K562 (cell line): ENCODE data around the gene SPATA31C1. TPM values are rescaled to one million over a fixed set of nuclear protein-coding genes. Genes with fewer than 3 reads are reported as not detected.

Experiments used
- ATAC-seq: fragments of 200-7000 bp; cut with Tn5 transposase; 3 replicates; pipeline ENCODE4 v1.9.1; 2020; ENCODE audit warnings: moderate library complexity
- BruUV-seq: library from RNA; stranded (reverse); fragments of 400-500 nt; replicated peaks from 2 replicates; lab custom pipeline; 2021; lab: Mats Ljungman, UMichigan
- CTCF ChIA-PET: fragments of 300-600 bp; formaldehyde crosslinking; extraction: SDS; loops from one replicate; lab custom pipeline; 2021; ENCODE audit warnings: low intra/inter-chr PET ratio; lab: Yijun Ruan, JAX
- POLR2A ChIA-PET: fragments of 300-600, 350-650 bp; sonication (Branson Sonifier 250); formaldehyde crosslinking; extraction: SDS; loops from one replicate; lab custom pipeline; 2021; ENCODE audit warnings: antibody characterized with exemption, inconsistent platforms; lab: Yijun Ruan, JAX
- DNase-seq, 4 experiments: peaks; one replicate each; pipeline versions ENCODE4 v3.0.0 to v3.0.0-alpha.2; 2011 to 2018; ENCODE audit warnings: low spot score in 3 of 4, mixed read lengths in 3 of 4; ENCODE audit errors: extremely low read depth in 1 of 4
- FAIRE-seq: peaks from 2 replicates; lab custom pipeline; 2011; peaks lifted over from hg19 to GRCh38; lab: Jason Lieb, UNC
- H2AFZ ChIP-seq: 2 replicates; pipeline ENCODE4 v1.6.0; 2011; ENCODE audit warnings: low read depth, low read length, control low read depth, inconsistent platforms
- H3K27ac ChIP-seq: fragments of 200-600 bp; 3 replicates; pipeline ENCODE4 v1.8.0; 2011; ENCODE audit warnings: low read depth, mild to moderate bottlenecking, control low read depth, inconsistent platforms, low read length, moderate library complexity, mixed read lengths; ENCODE audit errors: extremely low read depth
- H3K27me3 ChIP-seq, 2 experiments: fragments of 300-600 bp in 1 of 2; 2 replicates in 1 of 2; 3 replicates in 1 of 2; pipeline versions ENCODE4 v1.6.0 to v1.8.0; 2011; ENCODE audit warnings: inconsistent platforms in 2 of 2, low read length in 2 of 2, mild to moderate bottlenecking in 1 of 2, mixed read lengths in 1 of 2, moderate library complexity in 1 of 2; ENCODE audit not compliant: control insufficient read depth in 2 of 2, insufficient read depth in 2 of 2
- H3K36me3 ChIP-seq: fragments of 300-600 bp; 3 replicates; pipeline ENCODE4 v1.8.0; 2011; ENCODE audit warnings: mild to moderate bottlenecking, low read length, inconsistent platforms; ENCODE audit not compliant: control insufficient read depth, insufficient read depth
- H3K4me1 ChIP-seq, 2 experiments: fragments of 200-600 bp in 1 of 2; replicated peaks in 1 of 2; 2 replicates in 1 of 2; 3 replicates in 1 of 2; pipeline versions ENCODE4 v1.5.1 to v1.8.0; 2011; ENCODE audit warnings: inconsistent platforms in 2 of 2, low read length in 2 of 2, mild to moderate bottlenecking in 1 of 2, mixed read lengths in 1 of 2, moderate library complexity in 1 of 2; ENCODE audit not compliant: control insufficient read depth in 2 of 2, insufficient read depth in 2 of 2
- H3K4me2 ChIP-seq: 2 replicates; pipeline ENCODE4 v1.6.1; 2011; ENCODE audit warnings: low read length, control low read depth, inconsistent platforms, mixed read lengths; ENCODE audit not compliant: insufficient read depth
- H3K4me3 ChIP-seq: fragments of 200-600 bp; sonication (generic), shearing (Covaris generic); 2 replicates; pipeline ENCODE4 v1.5.1; 2016; ENCODE audit warnings: control low read depth, inconsistent platforms
- H3K79me2 ChIP-seq: fragments of 200-600 bp; 3 replicates; pipeline ENCODE4 v1.8.0; 2011; ENCODE audit warnings: low read length, inconsistent platforms; ENCODE audit not compliant: control insufficient read depth, insufficient read depth
- H3K9ac ChIP-seq, 2 experiments: 2 replicates each; pipeline versions ENCODE4 v1.6.0 to v1.6.1; 2011; ENCODE audit warnings: low read depth in 2 of 2, low read length in 2 of 2, control low read depth in 1 of 2, inconsistent platforms in 1 of 2, mild to moderate bottlenecking in 1 of 2, mixed read lengths in 1 of 2; ENCODE audit not compliant: insufficient read depth in 1 of 2
- H3K9me1 ChIP-seq: one replicate; pipeline ENCODE4 v1.6.0; 2011; ENCODE audit warnings: inconsistent platforms, mild to moderate bottlenecking, low read length, moderate library complexity; ENCODE audit not compliant: control insufficient read depth, insufficient read depth
- H3K9me3 ChIP-seq: replicated peaks from 2 replicates; pipeline ENCODE4 v1.5.1; 2011; ENCODE audit warnings: low read depth, low read length, inconsistent platforms; ENCODE audit not compliant: control insufficient read depth, insufficient read depth
- H4K20me1 ChIP-seq: replicated peaks from 2 replicates; pipeline ENCODE4 v1.6.1; 2011; ENCODE audit warnings: low read length, inconsistent platforms, mixed read lengths; ENCODE audit not compliant: control insufficient read depth, insufficient read depth
- E2F5 ChIP-seq: sonication (generic); formaldehyde crosslinking; IDR thresholded peaks from 2 replicates; pipeline ENCODE4 v1.8.0; 2022; ENCODE audit warnings: mild to moderate bottlenecking, missing genetic modification reagents
- ELK3 ChIP-seq: fragments of 450-650 bp; formaldehyde crosslinking; IDR thresholded peaks from 2 replicates; pipeline ENCODE4 v1.4.0; 2020; ENCODE audit warnings: mild to moderate bottlenecking
- MLX ChIP-seq, 2 experiments: fragments of 450-650 bp in 1 of 2; sonication (generic) in 1 of 2; formaldehyde crosslinking; conservative IDR thresholded peaks; 2 replicates each; pipeline versions ENCODE4 v1.4.0 to v1.8.1; 2020 to 2022; ENCODE audit warnings: mild to moderate bottlenecking in 1 of 2, missing genetic modification reagents in 1 of 2
- NEUROD1 ChIP-seq: fragments of 150-350 bp; IDR thresholded peaks from 2 replicates; pipeline ENCODE4 v1.6.1; 2014; ENCODE audit warnings: borderline replicate concordance, low read length, low read depth; ENCODE audit not compliant: partially characterized antibody
- NFE2 ChIP-seq: IDR thresholded peaks from 2 replicates; pipeline ENCODE4 v1.6.1; 2014; ENCODE audit warnings: antibody characterized with exemption, low read depth
- SRF ChIP-seq, 2 experiments: fragments of 250-450, 450-650 bp in 1 of 2; sonication (Bioruptor Pico) in 1 of 2; sonication (generic) in 1 of 2; formaldehyde crosslinking; IDR thresholded peaks; 2 replicates each; pipeline versions ENCODE4 v1.5.0 to v1.5.1; 2020 to 2022; ENCODE audit warnings: mild to moderate bottlenecking in 1 of 2, missing genetic modification reagents in 1 of 2
- TAF15 ChIP-seq: fragments of 200-400 bp; formaldehyde crosslinking; IDR thresholded peaks from 2 replicates; pipeline ENCODE4 v1.6.1; 2017; ENCODE audit warnings: mild to moderate bottlenecking, low read depth, low read length, moderate library complexity
- TEAD4 ChIP-seq, 2 experiments: sonication (generic) in 1 of 2; formaldehyde crosslinking in 1 of 2; IDR thresholded peaks; 2 replicates each; pipeline versions ENCODE4 v1.6.1 to v1.8.0; 2012 to 2022; ENCODE audit warnings: borderline replicate concordance in 1 of 2, inconsistent platforms in 1 of 2, low read length in 1 of 2, mild to moderate bottlenecking in 1 of 2, missing genetic modification reagents in 1 of 2
- XRCC5 ChIP-seq: fragments of 200-400 bp; formaldehyde crosslinking; IDR thresholded peaks from 2 replicates; pipeline ENCODE4 v1.6.1; 2017; ENCODE audit warnings: low read depth, mild to moderate bottlenecking, low read length
- ZNF140 ChIP-seq: fragments of 250-450 bp; sonication (Bioruptor Pico); IDR thresholded peaks from 2 replicates; pipeline ENCODE4 v1.8.0; 2021; ENCODE audit warnings: moderate library complexity, mild to moderate bottlenecking, inconsistent platforms
- ZNF146 ChIP-seq: IDR thresholded peaks from one replicate; pipeline ENCODE4 v1.6.1; 2018; ENCODE audit warnings: missing compliant biosample characterization; ENCODE audit not compliant: unreplicated experiment
- ZNF696 ChIP-seq: fragments of 250-450 bp; sonication (Bioruptor Pico); conservative IDR thresholded peaks from 2 replicates; pipeline ENCODE4 v1.4.0; 2020; ENCODE audit warnings: mild to moderate bottlenecking, moderate library complexity
- WGBS: fragments of 100-300 bp; shearing (Covaris generic); methylation state at CpG from one replicate; pipeline ENCODE4 v1.1.6; 2016; ENCODE audit warnings: low coverage, mixed read lengths; ENCODE audit not compliant: insufficient coverage; ENCODE audit errors: missing lambda C conversion rate; 5-methylcytosine and 5-hydroxymethylcytosine counted together
- in situ Hi-C: fragments of 300-500 bp; cut with MboI; formaldehyde crosslinking; loops from 4 replicates; pipeline ENCODE4 v1.15.0; 2018; ENCODE audit warnings: inconsistent platforms, mixed read lengths
- intact Hi-C: fragments of 100-400 bp; cut with micrococcal nuclease; formaldehyde crosslinking; loops from 2 replicates; pipeline ENCODE4 v1.14.2; 2022
- polyA plus RNA-seq, 8 experiments: library from polyadenylated mRNA; depleted of rRNA in 4 of 8; stranded (reverse) in 5 of 8; unstranded in 3 of 8; fragments of >200 nt; fragmentation: Nextera tagmentation in 2 of 8; fragmentation: Illumina TruSeq in 1 of 8; extraction: Ambion mirVana in 2 of 8; extraction: Trizol in 1 of 8; gene quantifications; 2 replicates each; pipeline versions ENCODE4 v1.2.1 to v1.2.3, GENCODE V29; 2011 to 2014; ENCODE audit warnings: inconsistent platforms in 1 of 8, missing spikeins in 1 of 8
- total RNA-seq, 7 experiments: library from RNA; depleted of rRNA in 6 of 7; stranded (reverse); fragments of >200 nt in 6 of 7; fragmentation: Illumina TruSeq in 2 of 7; extraction: Trizol in 2 of 7; gene quantifications; 2 replicates each; pipeline versions ENCODE4 v1.2.1 to v1.2.3, GENCODE V29; 2011 to 2021; ENCODE audit warnings: low replicate concordance in 1 of 7

Gene SPATA31C1
- total and polyA plus RNA-seq, 9 of the 15 experiments (the other 6 are each of a cell fraction or from before 2014, with no cell fraction given) = 0.03 to 0.15 (median 0.05) TPM; not detected in 3

GRCh38 chr9:87886933-87887505, 30.7 kb upstream of the SPATA31C1 start:
- ChIA-PET POLR2A (no interaction called here), CTCF (no interaction called here)
- H4K20me1 ChIP-seq = no peaks in the 10 kb centered on the region
- TF ChIP-seq ZNF146 (no peak), E2F5 (CRISPR knock-in tag) (no peak), MLX (CRISPR knock-in tag; conservative IDR thresholded peaks at IDR 0.05) (no peak), ZNF140 (CRISPR knock-in tag) (no peak), XRCC5 (no peak), NEUROD1 (no peak), SRF (CRISPR knock-in tag; IDR thresholded peaks at IDR 0.05) (no peak), ZNF696 (CRISPR knock-in tag) (no peak), NFE2 (no peak), TAF15 (no peak), ELK3 (CRISPR knock-in tag) (no peak), TEAD4 (IDR thresholded peaks at IDR 0.05; ENCODE audit: low read length) (no peak), TEAD4 (CRISPR knock-in tag; IDR thresholded peaks at IDR 0.05; ENCODE audit: borderline replicate concordance) (no peak)
- no TSS peak for BruUV-seq
- WGBS = 2% methylated on average over 9 of the region's 13 CpGs
- no peak for FAIRE-seq
- in situ Hi-C loops (no loop called here), intact Hi-C loops (no loop called here)
- no peaks in the 10 kb centered on the region for H3K79me2 ChIP-seq
- no peak overlapping the region for H3K4me3 ChIP-seq
- H3K9me3 ChIP-seq = no peaks in the 10 kb centered on the region
- no peak overlapping the region for H3K9ac ChIP-seq
- no peak overlapping the region for H3K4me2 ChIP-seq
- peaks cover 0 to 43% of the 10 kb centered on the region in 2 experiments; a peak in 2 of 5 replicates for H3K27me3 ChIP-seq
- H3K9me1 ChIP-seq = no peaks in the 10 kb centered on the region
- no peak overlapping the region for H3K27ac ChIP-seq
- peaks cover 0 to 6% of the 10 kb centered on the region in 2 experiments; a peak in 1 of 5 replicates for H3K4me1 ChIP-seq
- no peak for DNase-seq
- ATAC-seq = no peak
- no peak overlapping the region for H2AFZ ChIP-seq
- no peaks in the 10 kb centered on the region for H3K36me3 ChIP-seq
